ENCODE data around the gene GPX3.

Gene GPX3

GRCh38 chr5:151020304-151021110, at the start of gene GPX3:
TSS of gene GPX3 (plus strand) at chr5:151020591. CDS start at chr5:151020655, 64 bp downstream.
- peak; percentile 17 for DNase-seq

- no peak for DNase-seq
These were observed 41.8 kb upstream of the GPX3 start for GRCh38 chr5:150978590-150978989.

- DNase-seq = no peak
These were observed 32.6 kb upstream of the GPX3 start for GRCh38 chr5:150987746-150988145.

- DNase-seq = no peak
These were observed 30.7 kb upstream of the GPX3 start for GRCh38 chr5:150989695-150990094.

GRCh38 chr5:150992705-150993104, 27.7 kb upstream of the GPX3 start:
- no peak for DNase-seq

- DNase-seq = no peak
These were observed 27.0 kb upstream of the GPX3 start for GRCh38 chr5:150993422-150993821.

- DNase-seq = no peak
These were observed 26.5 kb upstream of the GPX3 start for GRCh38 chr5:150993826-150994412.

- DNase-seq = no peak
These were observed 20.5 kb upstream of the GPX3 start for GRCh38 chr5:150999704-151000442.

- no peak for DNase-seq
These were observed 19.0 kb upstream of the GPX3 start for GRCh38 chr5:151001436-151001835.

- no peak for DNase-seq
These were observed 18.1 kb upstream of the GPX3 start for GRCh38 chr5:151002250-151002649.

GRCh38 chr5:151002681-151003502, 17.5 kb upstream of the GPX3 start:
- no peak for DNase-seq

- no peak for DNase-seq
These were observed 16.9 kb upstream of the GPX3 start for GRCh38 chr5:151003503-151003860.

- DNase-seq = no peak
These were observed 15.9 kb upstream of the GPX3 start for GRCh38 chr5:151004499-151004898.

GRCh38 chr5:151005187-151005949, 15.0 kb upstream of the GPX3 start:
- no peak for DNase-seq

- DNase-seq = no peak
These were observed 14.3 kb upstream of the GPX3 start for GRCh38 chr5:151005950-151006576.

- DNase-seq = no peak
These were observed 13.6 kb upstream of the GPX3 start for GRCh38 chr5:151006704-151007334.

- no peak for DNase-seq
These were observed 12.8 kb upstream of the GPX3 start for GRCh38 chr5:151007430-151008209.

GRCh38 chr5:151008210-151008491, 12.2 kb upstream of the GPX3 start:
- DNase-seq = no peak

GRCh38 chr5:151008906-151009305, 11.5 kb upstream of the GPX3 start:
- DNase-seq = no peak

GRCh38 chr5:151012862-151013261, 7.5 kb upstream of the GPX3 start:
- DNase-seq = no peak
